GM23338 (cell line): Measurements from ENCODE around the gene ZNF155. TPM values are rescaled to one million over a fixed set of nuclear protein-coding genes. Genes with fewer than 3 reads are reported as not detected.

Experiments
- ATAC-seq: fragments of 200-7000 bp; cut with Tn5 transposase; 3 replicates; pipeline ENCODE4 v1.9.1; 2020
- DNase-seq: peaks from one replicate; pipeline ENCODE4 v3.0.0-alpha.2; 2015; ENCODE audit warnings: low spot score
- H2AFZ ChIP-seq: fragments of 200-600 bp; sonication (generic); 2 replicates; pipeline ENCODE4 v1.8.0; 2016; ENCODE audit warnings: antibody characterized with exemption, mild to moderate bottlenecking, moderate library complexity
- H3F3A ChIP-seq: fragments of 200-600 bp; sonication (generic); replicated peaks from 2 replicates; pipeline ENCODE4 v1.8.0; 2017; ENCODE audit warnings: antibody characterized with exemption, mixed run types, low read depth
- H3K27ac ChIP-seq: fragments of 200-600 bp; sonication (generic); 2 replicates; pipeline ENCODE4 v1.6.1; 2016; ENCODE audit warnings: low read depth
- H3K27me3 ChIP-seq: fragments of 200-600 bp; sonication (generic); 2 replicates; pipeline ENCODE4 v1.8.0; 2016; ENCODE audit warnings: mild to moderate bottlenecking, mixed run types, moderate library complexity; ENCODE audit not compliant: insufficient read depth
- H3K36me3 ChIP-seq: fragments of 200-600 bp; sonication (generic); 2 replicates; pipeline ENCODE4 v1.8.0; 2016; ENCODE audit warnings: mild to moderate bottlenecking; ENCODE audit not compliant: insufficient read depth
- H3K4me1 ChIP-seq: fragments of 200-600 bp; sonication (generic); 2 replicates; pipeline ENCODE4 v1.8.0; 2016; ENCODE audit warnings: mild to moderate bottlenecking, moderate library complexity; ENCODE audit not compliant: insufficient read depth
- H3K4me2 ChIP-seq: fragments of 200-600 bp; sonication (generic); 2 replicates; pipeline ENCODE4 v1.7.1; 2017; ENCODE audit warnings: mixed run types
- H3K4me3 ChIP-seq: fragments of 200-600 bp; sonication (generic); 2 replicates; pipeline ENCODE4 v1.6.1; 2016; ENCODE audit warnings: mixed run types
- H3K79me2 ChIP-seq: fragments of 200-600 bp; sonication (generic); replicated peaks from 2 replicates; pipeline ENCODE4 v1.8.0; 2017; ENCODE audit warnings: mild to moderate bottlenecking; ENCODE audit not compliant: insufficient read depth
- H3K9me2 ChIP-seq: fragments of 200-600 bp; sonication (generic); 2 replicates; pipeline ENCODE4 v1.8.0; 2017; ENCODE audit not compliant: insufficient read depth
- H4K20me1 ChIP-seq: fragments of 200-600 bp; sonication (generic); replicated peaks from 2 replicates; pipeline ENCODE4 v1.8.0; 2017; ENCODE audit warnings: mild to moderate bottlenecking; ENCODE audit not compliant: insufficient read depth
- H3K27ac Mint-ChIP-seq: 2 replicates; pipeline ENCODE4 v1.8.0; 2020; ENCODE audit warnings: inconsistent platforms, mild to moderate bottlenecking, moderate library complexity, mixed read lengths
- H3K27me3 Mint-ChIP-seq: 3 replicates; pipeline ENCODE4 v1.8.0; 2022; ENCODE audit warnings: low read depth, mild to moderate bottlenecking, moderate library complexity, mixed read lengths, inconsistent platforms; ENCODE audit not compliant: insufficient read depth, poor library complexity
- H3K36me3 Mint-ChIP-seq: 3 replicates; pipeline ENCODE4 v1.8.0; 2021; ENCODE audit warnings: low read depth, mild to moderate bottlenecking, inconsistent platforms, moderate library complexity, mixed read lengths
- H3K4me1 Mint-ChIP-seq: 3 replicates; pipeline ENCODE4 v1.8.0; 2020; ENCODE audit warnings: mild to moderate bottlenecking, inconsistent platforms, mixed read lengths
- H3K4me3 Mint-ChIP-seq: 3 replicates; pipeline ENCODE4 v1.8.0; 2021; ENCODE audit warnings: moderate library complexity, mild to moderate bottlenecking, inconsistent platforms, mixed read lengths
- H3K9me3 Mint-ChIP-seq: 3 replicates; pipeline ENCODE4 v1.8.0; 2020; ENCODE audit warnings: moderate library complexity, mild to moderate bottlenecking, inconsistent platforms, mixed read lengths
- NANOG ChIP-seq: IDR thresholded peaks from 2 replicates; pipeline ENCODE4 v1.6.1; 2016; ENCODE audit warnings: antibody characterized with exemption, borderline replicate concordance
- STAT1 ChIP-seq: IDR thresholded peaks from one replicate; pipeline ENCODE4 v1.6.1; 2016; ENCODE audit warnings: antibody characterized with exemption; ENCODE audit not compliant: unreplicated experiment
- ZNF114 ChIP-seq: fragments of 250-450 bp; sonication (Bioruptor Pico); IDR thresholded peaks from 2 replicates; pipeline ENCODE4 v1.5.0; 2020; ENCODE audit warnings: mild to moderate bottlenecking, moderate library complexity
- polyA plus RNA-seq: library from polyadenylated mRNA; unstranded; fragments of >200 nt; fragmentation: Nextera tagmentation; extraction: Ambion mirVana; gene quantifications from 2 replicates; pipeline ENCODE4 v1.2.1, GENCODE V29; 2016
- total RNA-seq: library from RNA; depleted of rRNA; stranded (reverse); fragments of >200 nt; shearing (Covaris generic); gene quantifications from 2 replicates; pipeline ENCODE4 v1.2.3, GENCODE V29; 2014
- TF ChIP-seq, protein P1 (sequence below): fragments of 250-450 bp; sonication (Bioruptor Pico); IDR thresholded peaks from 2 replicates; pipeline ENCODE4 v1.5.0; 2020; ENCODE audit warnings: mild to moderate bottlenecking, moderate library complexity
- TF ChIP-seq, protein P2 (sequence below), 2 experiments: fragments of 200-600 bp in 1 of 2; sonication (generic) in 1 of 2; conservative IDR thresholded peaks; 2 replicates each; pipeline versions ENCODE4 v1.5.1 to v1.6.1; 2016 to 2017; ENCODE audit warnings: antibody characterized with exemption in 2 of 2, low read depth in 2 of 2, mild to moderate bottlenecking in 2 of 2, moderate library complexity in 1 of 2
- TF ChIP-seq, protein P3 (sequence below): IDR thresholded peaks from 2 replicates; pipeline ENCODE4 v1.6.1; 2016; ENCODE audit warnings: antibody characterized with exemption

Gene ZNF155
- total and polyA plus RNA-seq, 2 experiments from 2014 or later: 3.8 to 6.0 TPM

DNA sequence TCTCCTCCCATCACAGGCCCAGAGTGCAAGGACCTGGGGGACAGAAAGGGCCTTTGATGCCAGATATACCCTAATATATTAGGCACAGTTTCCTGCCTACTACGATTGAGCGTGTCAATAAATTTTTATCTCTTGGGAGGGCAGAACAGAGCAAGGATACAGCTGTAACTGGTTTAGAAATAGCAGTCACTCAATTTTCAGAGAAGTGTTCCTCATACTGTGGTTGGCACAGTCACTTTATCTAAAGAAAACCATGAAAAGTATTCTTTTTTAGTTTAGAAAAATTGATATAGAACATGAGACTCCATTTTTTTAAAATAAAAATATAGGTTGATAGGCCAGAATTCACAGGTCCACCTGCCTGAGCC is 460 bp upstream of the ZNF155 start (continued):
- TF ChIP-seq, protein P1, sequence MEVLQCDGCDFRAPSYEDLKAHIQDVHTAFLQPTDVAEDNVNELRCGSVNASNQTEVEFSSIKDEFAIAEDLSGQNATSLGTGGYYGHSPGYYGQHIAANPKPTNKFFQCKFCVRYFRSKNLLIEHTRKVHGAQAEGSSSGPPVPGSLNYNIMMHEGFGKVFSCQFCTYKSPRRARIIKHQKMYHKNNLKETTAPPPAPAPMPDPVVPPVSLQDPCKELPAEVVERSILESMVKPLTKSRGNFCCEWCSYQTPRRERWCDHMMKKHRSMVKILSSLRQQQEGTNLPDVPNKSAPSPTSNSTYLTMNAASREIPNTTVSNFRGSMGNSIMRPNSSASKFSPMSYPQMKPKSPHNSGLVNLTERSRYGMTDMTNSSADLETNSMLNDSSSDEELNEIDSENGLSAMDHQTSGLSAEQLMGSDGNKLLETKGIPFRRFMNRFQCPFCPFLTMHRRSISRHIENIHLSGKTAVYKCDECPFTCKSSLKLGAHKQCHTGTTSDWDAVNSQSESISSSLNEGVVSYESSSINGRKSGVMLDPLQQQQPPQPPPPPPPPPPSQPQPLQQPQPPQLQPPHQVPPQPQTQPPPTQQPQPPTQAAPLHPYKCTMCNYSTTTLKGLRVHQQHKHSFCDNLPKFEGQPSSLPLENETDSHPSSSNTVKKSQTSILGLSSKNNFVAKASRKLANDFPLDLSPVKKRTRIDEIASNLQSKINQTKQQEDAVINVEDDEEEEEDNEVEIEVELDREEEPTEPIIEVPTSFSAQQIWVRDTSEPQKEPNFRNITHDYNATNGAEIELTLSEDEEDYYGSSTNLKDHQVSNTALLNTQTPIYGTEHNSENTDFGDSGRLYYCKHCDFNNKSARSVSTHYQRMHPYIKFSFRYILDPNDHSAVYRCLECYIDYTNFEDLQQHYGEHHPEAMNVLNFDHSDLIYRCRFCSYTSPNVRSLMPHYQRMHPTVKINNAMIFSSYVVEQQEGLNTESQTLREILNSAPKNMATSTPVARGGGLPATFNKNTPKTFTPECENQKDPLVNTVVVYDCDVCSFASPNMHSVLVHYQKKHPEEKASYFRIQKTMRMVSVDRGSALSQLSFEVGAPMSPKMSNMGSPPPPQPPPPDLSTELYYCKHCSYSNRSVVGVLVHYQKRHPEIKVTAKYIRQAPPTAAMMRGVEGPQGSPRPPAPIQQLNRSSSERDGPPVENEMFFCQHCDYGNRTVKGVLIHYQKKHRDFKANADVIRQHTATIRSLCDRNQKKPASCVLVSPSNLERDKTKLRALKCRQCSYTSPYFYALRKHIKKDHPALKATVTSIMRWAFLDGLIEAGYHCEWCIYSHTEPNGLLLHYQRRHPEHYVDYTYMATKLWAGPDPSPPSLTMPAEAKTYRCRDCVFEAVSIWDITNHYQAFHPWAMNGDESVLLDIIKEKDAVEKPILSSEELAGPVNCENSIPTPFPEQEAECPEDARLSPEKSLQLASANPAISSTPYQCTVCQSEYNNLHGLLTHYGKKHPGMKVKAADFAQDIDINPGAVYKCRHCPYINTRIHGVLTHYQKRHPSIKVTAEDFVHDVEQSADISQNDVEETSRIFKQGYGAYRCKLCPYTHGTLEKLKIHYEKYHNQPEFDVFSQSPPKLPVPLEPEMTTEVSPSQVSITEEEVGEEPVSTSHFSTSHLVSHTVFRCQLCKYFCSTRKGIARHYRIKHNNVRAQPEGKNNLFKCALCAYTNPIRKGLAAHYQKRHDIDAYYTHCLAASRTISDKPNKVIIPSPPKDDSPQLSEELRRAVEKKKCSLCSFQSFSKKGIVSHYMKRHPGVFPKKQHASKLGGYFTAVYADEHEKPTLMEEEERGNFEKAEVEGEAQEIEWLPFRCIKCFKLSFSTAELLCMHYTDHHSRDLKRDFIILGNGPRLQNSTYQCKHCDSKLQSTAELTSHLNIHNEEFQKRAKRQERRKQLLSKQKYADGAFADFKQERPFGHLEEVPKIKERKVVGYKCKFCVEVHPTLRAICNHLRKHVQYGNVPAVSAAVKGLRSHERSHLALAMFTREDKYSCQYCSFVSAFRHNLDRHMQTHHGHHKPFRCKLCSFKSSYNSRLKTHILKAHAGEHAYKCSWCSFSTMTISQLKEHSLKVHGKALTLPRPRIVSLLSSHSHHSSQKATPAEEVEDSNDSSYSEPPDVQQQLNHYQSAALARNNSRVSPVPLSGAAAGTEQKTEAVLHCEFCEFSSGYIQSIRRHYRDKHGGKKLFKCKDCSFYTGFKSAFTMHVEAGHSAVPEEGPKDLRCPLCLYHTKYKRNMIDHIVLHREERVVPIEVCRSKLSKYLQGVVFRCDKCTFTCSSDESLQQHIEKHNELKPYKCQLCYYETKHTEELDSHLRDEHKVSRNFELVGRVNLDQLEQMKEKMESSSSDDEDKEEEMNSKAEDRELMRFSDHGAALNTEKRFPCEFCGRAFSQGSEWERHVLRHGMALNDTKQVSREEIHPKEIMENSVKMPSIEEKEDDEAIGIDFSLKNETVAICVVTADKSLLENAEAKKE (CRISPR knock-in tag): no peak
- TF ChIP-seq ZNF114 (CRISPR knock-in tag) (no peak), NANOG (no peak), STAT1 (no peak)
- TF ChIP-seq, protein P2, sequence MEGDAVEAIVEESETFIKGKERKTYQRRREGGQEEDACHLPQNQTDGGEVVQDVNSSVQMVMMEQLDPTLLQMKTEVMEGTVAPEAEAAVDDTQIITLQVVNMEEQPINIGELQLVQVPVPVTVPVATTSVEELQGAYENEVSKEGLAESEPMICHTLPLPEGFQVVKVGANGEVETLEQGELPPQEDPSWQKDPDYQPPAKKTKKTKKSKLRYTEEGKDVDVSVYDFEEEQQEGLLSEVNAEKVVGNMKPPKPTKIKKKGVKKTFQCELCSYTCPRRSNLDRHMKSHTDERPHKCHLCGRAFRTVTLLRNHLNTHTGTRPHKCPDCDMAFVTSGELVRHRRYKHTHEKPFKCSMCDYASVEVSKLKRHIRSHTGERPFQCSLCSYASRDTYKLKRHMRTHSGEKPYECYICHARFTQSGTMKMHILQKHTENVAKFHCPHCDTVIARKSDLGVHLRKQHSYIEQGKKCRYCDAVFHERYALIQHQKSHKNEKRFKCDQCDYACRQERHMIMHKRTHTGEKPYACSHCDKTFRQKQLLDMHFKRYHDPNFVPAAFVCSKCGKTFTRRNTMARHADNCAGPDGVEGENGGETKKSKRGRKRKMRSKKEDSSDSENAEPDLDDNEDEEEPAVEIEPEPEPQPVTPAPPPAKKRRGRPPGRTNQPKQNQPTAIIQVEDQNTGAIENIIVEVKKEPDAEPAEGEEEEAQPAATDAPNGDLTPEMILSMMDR (conservative IDR thresholded peaks at IDR 0.05; ENCODE audit: low read depth in 2 of 2): no peak

DNA sequence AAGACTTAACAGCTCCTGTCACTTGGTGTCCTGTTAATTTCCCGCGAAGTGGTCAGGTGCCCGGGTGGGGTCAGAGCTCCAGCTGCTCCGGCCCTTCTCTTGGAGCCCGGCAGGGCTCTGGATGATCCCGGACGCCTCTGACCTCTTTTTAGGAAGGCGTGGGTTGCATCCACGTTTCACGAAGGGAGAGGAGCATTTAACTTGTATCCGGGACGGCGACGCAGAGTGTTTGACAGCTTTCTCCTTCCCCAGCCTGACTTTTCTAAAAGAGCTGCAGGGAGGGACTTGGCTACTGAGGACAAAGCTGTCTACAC is 656 bp downstream of the ZNF155 start:
- peaks cover 3% of the 10 kb centered on the region for H3K27me3 Mint-ChIP-seq
- no peaks in the 10 kb centered on the region for H3K27me3 ChIP-seq
- H3K4me1 ChIP-seq: no peaks in the 10 kb centered on the region
- H3K9me3 Mint-ChIP-seq: peaks cover 9% of the 10 kb centered on the region
- H3K27ac ChIP-seq: no peak overlapping the region
- H4K20me1 ChIP-seq: no peaks in the 10 kb centered on the region
- H3K4me1 Mint-ChIP-seq: no peaks in the 10 kb centered on the region
- H3K4me2 ChIP-seq: peak overlapping the region; percentile 92
- no peak for DNase-seq
- peak; percentile 39 for ATAC-seq
- H2AFZ ChIP-seq: peak overlapping the region; percentile 68
- H3K27ac Mint-ChIP-seq: no peak overlapping the region
- no peaks in the 10 kb centered on the region; the same call in 1 of the 2 replicates for H3K36me3 ChIP-seq
- no peaks in the 10 kb centered on the region for H3F3A ChIP-seq
- peak overlapping the region; percentile 98 for H3K4me3 Mint-ChIP-seq
- H3K9me2 ChIP-seq: peaks cover 3% of the 10 kb centered on the region; the same call in 1 of the 2 replicates
- peaks cover 8% of the 10 kb centered on the region; the same call in 1 of the 2 replicates for H3K79me2 ChIP-seq
- peaks cover 11% of the 10 kb centered on the region for H3K36me3 Mint-ChIP-seq
- peak overlapping the region; percentile 64 for H3K4me3 ChIP-seq
- TF ChIP-seq, protein P3, sequence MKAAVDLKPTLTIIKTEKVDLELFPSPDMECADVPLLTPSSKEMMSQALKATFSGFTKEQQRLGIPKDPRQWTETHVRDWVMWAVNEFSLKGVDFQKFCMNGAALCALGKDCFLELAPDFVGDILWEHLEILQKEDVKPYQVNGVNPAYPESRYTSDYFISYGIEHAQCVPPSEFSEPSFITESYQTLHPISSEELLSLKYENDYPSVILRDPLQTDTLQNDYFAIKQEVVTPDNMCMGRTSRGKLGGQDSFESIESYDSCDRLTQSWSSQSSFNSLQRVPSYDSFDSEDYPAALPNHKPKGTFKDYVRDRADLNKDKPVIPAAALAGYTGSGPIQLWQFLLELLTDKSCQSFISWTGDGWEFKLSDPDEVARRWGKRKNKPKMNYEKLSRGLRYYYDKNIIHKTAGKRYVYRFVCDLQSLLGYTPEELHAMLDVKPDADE: no peak
- TF ChIP-seq, protein P1 (CRISPR knock-in tag): no peak
